Measurements from ENCODE around the gene ZDHHC17. TPM values are rescaled to one million over a fixed set of nuclear protein-coding genes. Genes with fewer than 3 reads are reported as not detected.
A peak's percentile ranks its signal among the peaks of the same experiment; 100 is the strongest.

The ZDHHC17 gene
- total and polyA plus RNA-seq, 4 donors, result 3.4 to 91.2 (median 15.2) TPM

- TF ChIP-seq EGR1 (IDR thresholded peaks at IDR 0.05; ENCODE audit: low read depth in 2 of 2) (no peak), HNF4A (conservative IDR thresholded peaks at IDR 0.05) (peak in 1 of 2 donors; percentile 31)
These were observed 115.2 kb downstream of the ZDHHC17 start, which contains the start of gene CSRP2 (continued) for GRCh38 chr12:76878899-76879709.

DNA sequence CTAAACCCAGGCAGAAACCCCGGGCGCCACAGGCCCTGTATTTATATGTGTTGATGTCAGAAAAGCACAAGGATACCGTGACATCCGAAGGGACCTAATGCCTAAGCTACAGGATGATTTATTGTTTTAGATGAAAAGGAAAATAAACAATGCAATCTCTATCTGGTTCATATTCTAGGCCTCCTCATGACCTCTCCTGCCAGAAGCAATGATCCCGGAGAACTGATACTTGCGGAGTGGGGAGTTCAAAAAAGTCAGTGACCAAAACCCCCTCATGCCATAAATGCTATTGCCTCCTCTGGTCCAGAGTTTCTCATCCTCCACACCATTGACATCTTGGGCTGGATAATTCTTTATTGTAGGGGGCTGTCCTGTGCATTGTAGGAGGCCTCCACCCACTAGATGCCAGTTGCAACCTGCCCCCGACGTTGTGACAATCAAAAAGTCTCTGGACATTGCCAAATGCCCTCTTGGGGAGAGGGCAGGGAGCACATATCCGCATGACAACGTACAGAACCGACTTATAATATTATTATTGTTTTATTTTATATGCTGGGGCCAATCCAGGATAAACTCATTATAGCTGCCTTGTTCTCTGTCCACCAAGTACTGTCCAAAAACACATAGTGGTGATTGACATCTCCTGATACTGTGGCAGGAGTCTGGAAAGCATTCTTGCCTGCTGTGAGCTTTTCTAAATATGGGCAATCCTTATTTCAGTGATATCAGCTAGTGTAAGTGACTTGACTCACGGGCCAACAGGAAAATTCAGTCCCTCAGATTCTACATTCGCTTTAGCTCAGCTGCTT is 116.0 kb downstream of the ZDHHC17 start:
- H3K4me3 ChIP-seq (ENCODE audit: low read depth in 1 of 3, low read length in 3 of 3), result peak overlapping the region in 2 of 3 donors; percentile 90
- H3K27ac ChIP-seq (ENCODE audit: low read depth in 1 of 2, low read length in 2 of 2), result peak overlapping the region; percentile 70 to 89
- DNase-seq (ENCODE audit: low spot score), result no peak
- no peak for TF ChIP-seq SP1 (IDR thresholded peaks at IDR 0.05)
- TF ChIP-seq MAX (IDR thresholded peaks at IDR 0.05), result peak; percentile 0
- WGBS, result 72% methylated on average over 13 of the region's 13 CpGs
- no peaks in the 10 kb centered on the region for H3K9me3 ChIP-seq (ENCODE audit: control insufficient read depth in 4 of 4, low read length in 3 of 4)
- peaks cover 0 to 14% (median 2%) of the 10 kb centered on the region in 4 donors for H3K4me1 ChIP-seq (ENCODE audit: control insufficient read depth in 4 of 4, insufficient read depth in 4 of 4, low read length in 3 of 4)
- no peaks in the 10 kb centered on the region for H3K27me3 ChIP-seq (ENCODE audit: control insufficient read depth in 4 of 4, insufficient read depth in 4 of 4, low read length in 3 of 4)
- no peaks in the 10 kb centered on the region for H3K36me3 ChIP-seq (ENCODE audit: control insufficient read depth in 4 of 4, insufficient read depth in 3 of 4, low read depth in 1 of 4, low read length in 3 of 4)
- peak overlapping the region in 1 of 2 donors; percentile 66 for H3K9ac ChIP-seq (ENCODE audit: low read depth in 1 of 2, low read length in 2 of 2)

- Histone ChIP-seq H3K9me3 (ENCODE audit: control insufficient read depth in 4 of 4, low read length in 3 of 4) (no peaks in the 10 kb centered on the region), H3K27ac (ENCODE audit: low read depth in 1 of 2, low read length in 2 of 2) (no peak overlapping the region), H3K27me3 (ENCODE audit: control insufficient read depth in 4 of 4, insufficient read depth in 4 of 4, low read length in 3 of 4) (no peaks in the 10 kb centered on the region), H3K9ac (ENCODE audit: low read depth in 1 of 2, low read length in 2 of 2) (no peak overlapping the region), H3K36me3 (ENCODE audit: control insufficient read depth in 4 of 4, insufficient read depth in 3 of 4, low read depth in 1 of 4, low read length in 3 of 4) (no peaks in the 10 kb centered on the region), H3K4me3 (ENCODE audit: low read depth in 1 of 3, low read length in 3 of 3) (no peak overlapping the region), H3K4me1 (ENCODE audit: control insufficient read depth in 4 of 4, insufficient read depth in 4 of 4, low read length in 3 of 4) (peaks cover 0 to 15% (median 3%) of the 10 kb centered on the region in 4 donors)
- TF ChIP-seq TAF1 (conservative IDR thresholded peaks at IDR 0.05), result no peak
- no peak for TF ChIP-seq FOXA2 (IDR thresholded peaks at IDR 0.05)
- TF ChIP-seq, protein P1, sequence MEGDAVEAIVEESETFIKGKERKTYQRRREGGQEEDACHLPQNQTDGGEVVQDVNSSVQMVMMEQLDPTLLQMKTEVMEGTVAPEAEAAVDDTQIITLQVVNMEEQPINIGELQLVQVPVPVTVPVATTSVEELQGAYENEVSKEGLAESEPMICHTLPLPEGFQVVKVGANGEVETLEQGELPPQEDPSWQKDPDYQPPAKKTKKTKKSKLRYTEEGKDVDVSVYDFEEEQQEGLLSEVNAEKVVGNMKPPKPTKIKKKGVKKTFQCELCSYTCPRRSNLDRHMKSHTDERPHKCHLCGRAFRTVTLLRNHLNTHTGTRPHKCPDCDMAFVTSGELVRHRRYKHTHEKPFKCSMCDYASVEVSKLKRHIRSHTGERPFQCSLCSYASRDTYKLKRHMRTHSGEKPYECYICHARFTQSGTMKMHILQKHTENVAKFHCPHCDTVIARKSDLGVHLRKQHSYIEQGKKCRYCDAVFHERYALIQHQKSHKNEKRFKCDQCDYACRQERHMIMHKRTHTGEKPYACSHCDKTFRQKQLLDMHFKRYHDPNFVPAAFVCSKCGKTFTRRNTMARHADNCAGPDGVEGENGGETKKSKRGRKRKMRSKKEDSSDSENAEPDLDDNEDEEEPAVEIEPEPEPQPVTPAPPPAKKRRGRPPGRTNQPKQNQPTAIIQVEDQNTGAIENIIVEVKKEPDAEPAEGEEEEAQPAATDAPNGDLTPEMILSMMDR (IDR thresholded peaks at IDR 0.05; ENCODE audit: low read depth, low read length, missing input control), result no peak
- TF ChIP-seq EGR1 (IDR thresholded peaks at IDR 0.05; ENCODE audit: low read depth in 2 of 2), result no peak
- no peak for TF ChIP-seq FOXA1 (IDR thresholded peaks at IDR 0.05)
- TF ChIP-seq HNF4G (IDR thresholded peaks at IDR 0.05), result no peak
- TF ChIP-seq NR2F2 (IDR thresholded peaks at IDR 0.05), result no peak
- TF ChIP-seq, protein P2, sequence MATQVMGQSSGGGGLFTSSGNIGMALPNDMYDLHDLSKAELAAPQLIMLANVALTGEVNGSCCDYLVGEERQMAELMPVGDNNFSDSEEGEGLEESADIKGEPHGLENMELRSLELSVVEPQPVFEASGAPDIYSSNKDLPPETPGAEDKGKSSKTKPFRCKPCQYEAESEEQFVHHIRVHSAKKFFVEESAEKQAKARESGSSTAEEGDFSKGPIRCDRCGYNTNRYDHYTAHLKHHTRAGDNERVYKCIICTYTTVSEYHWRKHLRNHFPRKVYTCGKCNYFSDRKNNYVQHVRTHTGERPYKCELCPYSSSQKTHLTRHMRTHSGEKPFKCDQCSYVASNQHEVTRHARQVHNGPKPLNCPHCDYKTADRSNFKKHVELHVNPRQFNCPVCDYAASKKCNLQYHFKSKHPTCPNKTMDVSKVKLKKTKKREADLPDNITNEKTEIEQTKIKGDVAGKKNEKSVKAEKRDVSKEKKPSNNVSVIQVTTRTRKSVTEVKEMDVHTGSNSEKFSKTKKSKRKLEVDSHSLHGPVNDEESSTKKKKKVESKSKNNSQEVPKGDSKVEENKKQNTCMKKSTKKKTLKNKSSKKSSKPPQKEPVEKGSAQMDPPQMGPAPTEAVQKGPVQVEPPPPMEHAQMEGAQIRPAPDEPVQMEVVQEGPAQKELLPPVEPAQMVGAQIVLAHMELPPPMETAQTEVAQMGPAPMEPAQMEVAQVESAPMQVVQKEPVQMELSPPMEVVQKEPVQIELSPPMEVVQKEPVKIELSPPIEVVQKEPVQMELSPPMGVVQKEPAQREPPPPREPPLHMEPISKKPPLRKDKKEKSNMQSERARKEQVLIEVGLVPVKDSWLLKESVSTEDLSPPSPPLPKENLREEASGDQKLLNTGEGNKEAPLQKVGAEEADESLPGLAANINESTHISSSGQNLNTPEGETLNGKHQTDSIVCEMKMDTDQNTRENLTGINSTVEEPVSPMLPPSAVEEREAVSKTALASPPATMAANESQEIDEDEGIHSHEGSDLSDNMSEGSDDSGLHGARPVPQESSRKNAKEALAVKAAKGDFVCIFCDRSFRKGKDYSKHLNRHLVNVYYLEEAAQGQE (IDR thresholded peaks at IDR 0.05), result no peak
- no peak for TF ChIP-seq MAX (IDR thresholded peaks at IDR 0.05)
- no peak for TF ChIP-seq RXRA (IDR thresholded peaks at IDR 0.05)
- no peak for TF ChIP-seq JUND (IDR thresholded peaks at IDR 0.05)
- no peak for TF ChIP-seq SP1 (IDR thresholded peaks at IDR 0.05)
- DNase-seq (ENCODE audit: low spot score), result no peak
- WGBS, result 91% methylated on average over 7 of the region's 7 CpGs
These were observed 116.7 kb downstream of the ZDHHC17 start for GRCh38 chr12:76880519-76881023.

Measured in liver (tissue), 9 donors.